H1 (cell line): ENCODE measurements around the gene DRD2. TPM values are rescaled to one million over a fixed set of nuclear protein-coding genes. Genes with fewer than 3 reads are reported as not detected.

Experiments
- CTCF ChIA-PET: fragments of 300-600 bp; sonication (Branson Sonifier 250); formaldehyde crosslinking; loops from one replicate; lab custom pipeline; 2021; ENCODE audit not compliant: partially characterized antibody; lab: Charles Lee
- POLR2A ChIA-PET: fragments of 300-600 bp; sonication (Branson Sonifier 250); formaldehyde crosslinking; loops from one replicate; lab custom pipeline; 2021; ENCODE audit warnings: inconsistent platforms; ENCODE audit not compliant: partially characterized antibody; lab: Charles Lee
- DNase-seq, 2 experiments: peaks; one replicate each; pipeline versions ENCODE4 v3.0.0 to v3.0.0-alpha.2; 2010 to 2022; ENCODE audit warnings: low spot score in 2 of 2, low read depth in 1 of 2, mixed read lengths in 1 of 2
- FAIRE-seq: peaks from 2 replicates; lab custom pipeline; 2011; peaks lifted over from hg19 to GRCh38; lab: Jason Lieb, UNC
- H2AFZ ChIP-seq: 2 replicates; pipeline ENCODE4 v1.8.1; 2012; ENCODE audit warnings: low read length, inconsistent platforms
- H2AK5ac ChIP-seq: 2 replicates; pipeline ENCODE4 v1.6.1; 2013; ENCODE audit warnings: low read depth, low read length
- H2BK120ac ChIP-seq: replicated peaks from 2 replicates; pipeline ENCODE3; 2013; ENCODE audit warnings: low read depth, low read length, inconsistent platforms
- H2BK12ac ChIP-seq: 2 replicates; pipeline ENCODE4 v1.6.1; 2013; ENCODE audit warnings: low read depth, low read length
- H2BK15ac ChIP-seq: 2 replicates; pipeline ENCODE4 v1.6.1; 2013; ENCODE audit warnings: low read length
- H2BK20ac ChIP-seq: 2 replicates; pipeline ENCODE4 v1.6.1; 2013; ENCODE audit warnings: low read length
- H2BK5ac ChIP-seq: 2 replicates; pipeline ENCODE4 v1.6.1; 2013; ENCODE audit warnings: low read depth, low read length
- H3K14ac ChIP-seq: 2 replicates; pipeline ENCODE4 v1.6.1; 2013; ENCODE audit warnings: inconsistent platforms; ENCODE audit not compliant: insufficient read length
- H3K18ac ChIP-seq: 2 replicates; pipeline ENCODE4 v1.6.1; 2013; ENCODE audit warnings: low read length; ENCODE audit errors: extremely low read depth
- H3K23ac ChIP-seq: 2 replicates; pipeline ENCODE4 v1.6.1; 2013; ENCODE audit warnings: inconsistent platforms; ENCODE audit not compliant: insufficient read length
- H3K23me2 ChIP-seq: 2 replicates; pipeline ENCODE4 v1.6.1; 2013; ENCODE audit warnings: low read depth, low read length
- H3K27ac ChIP-seq: 2 replicates; pipeline ENCODE4 v1.6.1; 2011; ENCODE audit warnings: low read depth, low read length, inconsistent platforms
- H3K27me3 ChIP-seq, 4 experiments: replicated peaks in 1 of 4; 1 replicate in 1 of 4; 2 replicates in 3 of 4; pipeline versions ENCODE4 v1.6.1 to v1.8.1; 2011 to 2013; ENCODE audit warnings: low read length in 3 of 4, mild to moderate bottlenecking in 3 of 4, inconsistent platforms in 2 of 4, mixed read lengths in 2 of 4, moderate library complexity in 1 of 4; ENCODE audit not compliant: control insufficient read depth in 3 of 4, insufficient read depth in 3 of 4; ENCODE audit errors: extremely low read depth in 1 of 4
- H3K36me3 ChIP-seq, 4 experiments: 2 replicates each; pipeline versions ENCODE4 v1.6.1 to v1.8.1; 2011 to 2013; ENCODE audit warnings: mild to moderate bottlenecking in 4 of 4, low read length in 3 of 4, moderate library complexity in 2 of 4, control low read depth in 1 of 4, inconsistent platforms in 1 of 4; ENCODE audit not compliant: insufficient read depth in 4 of 4, control insufficient read depth in 2 of 4
- H3K4ac ChIP-seq: replicated peaks from 2 replicates; pipeline ENCODE3; 2013; ENCODE audit warnings: low read length, low read depth, mixed read lengths, inconsistent platforms; ENCODE audit not compliant: insufficient read length
- H3K4me1 ChIP-seq, 4 experiments: replicated peaks in 1 of 4; 1 replicate in 1 of 4; 2 replicates in 3 of 4; pipeline versions ENCODE4 v1.6.1 to v1.8.1; 2011 to 2013; ENCODE audit warnings: low read length in 3 of 4, inconsistent platforms in 2 of 4, mixed read lengths in 1 of 4; ENCODE audit not compliant: insufficient read depth in 4 of 4, control insufficient read depth in 3 of 4
- H3K4me2 ChIP-seq, 2 experiments: 2 replicates each; pipeline versions ENCODE4 v1.6.1 to v1.8.1; 2011 to 2013; ENCODE audit warnings: low read depth in 2 of 2, low read length in 2 of 2, control low read depth in 1 of 2, inconsistent platforms in 1 of 2, mild to moderate bottlenecking in 1 of 2; ENCODE audit not compliant: insufficient read depth in 1 of 2
- H3K4me3 ChIP-seq, 4 experiments: fragments of 200-600, 300-600 bp in 1 of 4; sonication (generic), shearing (Covaris generic), sonication (Bioruptor Twin) in 1 of 4; 2 replicates each; pipeline versions ENCODE4 v1.5.1 to v1.8.1; 2011 to 2016; ENCODE audit warnings: low read length in 4 of 4, low read depth in 3 of 4, control low read depth in 2 of 4, inconsistent platforms in 2 of 4, mild to moderate bottlenecking in 2 of 4, mixed read lengths in 1 of 4, moderate library complexity in 1 of 4; ENCODE audit not compliant: insufficient read depth in 2 of 4; ENCODE audit errors: extremely low read depth in 1 of 4
- H3K56ac ChIP-seq: replicated peaks from 2 replicates; pipeline ENCODE3; 2013; ENCODE audit warnings: low read depth, mild to moderate bottlenecking, mixed read lengths, low read length, inconsistent platforms; ENCODE audit not compliant: insufficient read length
- H3K79me1 ChIP-seq: 2 replicates; pipeline ENCODE4 v1.6.1; 2013; ENCODE audit warnings: low read depth, low read length, control low read depth
- H3K79me2 ChIP-seq, 2 experiments: 2 replicates each; pipeline versions ENCODE4 v1.6.1 to v1.8.1; 2012 to 2013; ENCODE audit warnings: low read length in 2 of 2, mild to moderate bottlenecking in 2 of 2, inconsistent platforms in 1 of 2; ENCODE audit not compliant: insufficient read depth in 2 of 2, control insufficient read depth in 1 of 2
- H3K9ac ChIP-seq, 4 experiments: replicated peaks in 1 of 4; 1 replicate in 1 of 4; 2 replicates in 3 of 4; pipeline versions ENCODE4 v1.6.1 to v1.8.1; 2011 to 2013; ENCODE audit warnings: low read depth in 3 of 4, low read length in 3 of 4, control low read depth in 2 of 4, mild to moderate bottlenecking in 2 of 4, moderate library complexity in 2 of 4, inconsistent platforms in 1 of 4; ENCODE audit errors: extremely low read depth in 1 of 4
- H3K9me3 ChIP-seq, 2 experiments: 2 replicates each; pipeline versions ENCODE4 v1.6.1 to v1.8.1; 2012 to 2013; ENCODE audit warnings: mild to moderate bottlenecking in 2 of 2, moderate library complexity in 2 of 2, control low read depth in 1 of 2, inconsistent platforms in 1 of 2, low read depth in 1 of 2, low read length in 1 of 2, mixed read lengths in 1 of 2; ENCODE audit not compliant: insufficient read depth in 2 of 2
- H4K20me1 ChIP-seq, 2 experiments: replicated peaks in 1 of 2; 2 replicates each; pipeline versions ENCODE3 to v1.8.1; 2011 to 2013; ENCODE audit warnings: inconsistent platforms in 2 of 2, low read length in 2 of 2, mild to moderate bottlenecking in 1 of 2; ENCODE audit not compliant: insufficient read depth in 2 of 2, control insufficient read depth in 1 of 2
- H4K5ac ChIP-seq: 2 replicates; pipeline ENCODE4 v1.6.1; 2013; ENCODE audit warnings: low read length, low read depth, mixed read lengths, inconsistent platforms; ENCODE audit not compliant: insufficient read length
- H4K8ac ChIP-seq: 2 replicates; pipeline ENCODE4 v1.8.0; 2013; ENCODE audit warnings: mild to moderate bottlenecking, moderate library complexity, low read length, inconsistent platforms; ENCODE audit not compliant: insufficient read depth; ENCODE audit errors: extremely low read depth
- H4K91ac ChIP-seq: replicated peaks from 2 replicates; pipeline ENCODE3; 2013; ENCODE audit warnings: low read length, mixed read lengths, inconsistent platforms; ENCODE audit not compliant: insufficient read length
- BRCA1 ChIP-seq: IDR thresholded peaks from 2 replicates; pipeline ENCODE4 v1.6.1; 2012; ENCODE audit warnings: low read depth, low read length, improper control_type of control experiment
- CTBP2 ChIP-seq: IDR thresholded peaks from 2 replicates; pipeline ENCODE4 v1.7.0; 2011; ENCODE audit warnings: borderline replicate concordance, mild to moderate bottlenecking, moderate library complexity, mixed read lengths, low read length; ENCODE audit not compliant: insufficient read depth, insufficient read length
- EP300 ChIP-seq, 2 experiments: IDR thresholded peaks; 1 replicate in 1 of 2; 2 replicates in 1 of 2; pipeline ENCODE4 v1.6.1; 2011 to 2012; ENCODE audit warnings: low read depth in 2 of 2, low read length in 2 of 2, mild to moderate bottlenecking in 2 of 2, borderline replicate concordance in 1 of 2, inconsistent platforms in 1 of 2, moderate library complexity in 1 of 2
- GABPA ChIP-seq: IDR thresholded peaks from 2 replicates; pipeline ENCODE4 v1.6.1; 2011; ENCODE audit warnings: mild to moderate bottlenecking, low read length, moderate library complexity, borderline replicate concordance; ENCODE audit not compliant: insufficient read depth
- GTF2F1 ChIP-seq: IDR thresholded peaks from 2 replicates; pipeline ENCODE4 v1.6.1; 2012; ENCODE audit warnings: low read depth, low read length, improper control_type of control experiment, borderline replicate concordance
- RAD21 ChIP-seq, 2 experiments: IDR thresholded peaks in 1 of 2; conservative IDR thresholded peaks in 1 of 2; 2 replicates each; pipeline ENCODE4 v1.6.1; 2011; ENCODE audit warnings: low read depth in 2 of 2, low read length in 2 of 2, improper control_type of control experiment in 1 of 2, inconsistent platforms in 1 of 2, mild to moderate bottlenecking in 1 of 2, moderate library complexity in 1 of 2
- SAP30 ChIP-seq: fragments of 300-600 bp; sonication (generic); IDR thresholded peaks from 2 replicates; pipeline ENCODE4 v1.7.1; 2012; ENCODE audit warnings: low read length, moderate library complexity, mild to moderate bottlenecking, inconsistent platforms; ENCODE audit not compliant: insufficient read depth, insufficient replicate concordance
- SP1 ChIP-seq: IDR thresholded peaks from 2 replicates; pipeline ENCODE4 v1.6.1; 2011; ENCODE audit warnings: low read depth, low read length
- TAF7 ChIP-seq: optimal IDR thresholded peaks from 2 replicates; pipeline ENCODE3; 2011; ENCODE audit warnings: low read depth, mild to moderate bottlenecking, inconsistent platforms, low read length, moderate library complexity, borderline replicate concordance
- TCF12 ChIP-seq: IDR thresholded peaks from 2 replicates; pipeline ENCODE4 v1.6.1; 2011; ENCODE audit warnings: low read depth, mild to moderate bottlenecking, low read length
- ZNF274 ChIP-seq: IDR thresholded peaks from 2 replicates; pipeline ENCODE4 v1.7.0; 2012; ENCODE audit warnings: low read length, borderline replicate concordance; ENCODE audit errors: extremely low read depth
- WGBS, 2 experiments: shearing (Covaris generic) in 1 of 2; methylation state at CpG; one replicate each; pipeline versions ENCODE4 v1.1.6 to v1.1.7; 2013 to 2015; ENCODE audit warnings: low lambda C conversion rate in 2 of 2, mixed read lengths in 2 of 2, inconsistent platforms in 1 of 2, low coverage in 1 of 2, missing lambda C conversion rate in 1 of 2; ENCODE audit not compliant: insufficient replicate concordance in 2 of 2, insufficient coverage in 1 of 2, insufficient read length in 1 of 2; ENCODE audit errors: extremely low coverage in 1 of 2, missing lambda C conversion rate in 1 of 2; 5-methylcytosine and 5-hydroxymethylcytosine counted together
- polyA plus RNA-seq, 7 experiments: library from polyadenylated mRNA; depleted of rRNA in 3 of 7; stranded (reverse) in 5 of 7; unstranded in 2 of 7; fragments of >200 nt in 5 of 7; fragments of 200-250 nt in 2 of 7; gene quantifications; 1 replicate in 5 of 7; 2 replicates in 1 of 7; 4 replicates in 1 of 7; pipeline versions ENCODE4 v1.2.1 to v1.2.3, GENCODE V29; 2011 to 2013; ENCODE audit warnings: missing spikeins in 2 of 7, mixed read lengths in 2 of 7
- total RNA-seq: library from RNA; stranded (reverse); fragmentation: NEBNext Ultra II Directional; extraction: Animal tissue kit (Norgen Biotek cat#: 25700); gene quantifications from 2 replicates; pipeline ENCODE4 v1.2.1, GENCODE V29; 2021

DRD2 gene
- total and polyA plus RNA-seq, 2 of the 8 experiments (the other 6 are each of a cell fraction or from before 2014, with no cell fraction given) = 0.26 to 0.41 TPM

- FAIRE-seq = no peak
- Histone ChIP-seq H3K18ac (no peak overlapping the region), H3K9ac (no peak overlapping the region), H3K9me3 (no peaks in the 10 kb centered on the region), H3K27ac (no peak overlapping the region), H3K56ac (no peak overlapping the region), H2AFZ (no peak overlapping the region), H3K4me3 (no peak overlapping the region), H2AK5ac (no peak overlapping the region), H3K27me3 (no peaks in the 10 kb centered on the region; a peak in 1 of 7 replicates), H3K14ac (no peak overlapping the region), H4K91ac (no peak overlapping the region), H2BK12ac (no peak overlapping the region), H2BK120ac (no peak overlapping the region), H3K4me1 (peaks cover 1 to 4% (median 3%) of the 10 kb centered on the region in 4 experiments; a peak in 5 of 7 replicates), H3K4ac (no peak overlapping the region), H3K79me2 (no peaks in the 10 kb centered on the region), H3K36me3 (no peaks in the 10 kb centered on the region), H2BK5ac (no peak overlapping the region), H3K4me2 (no peak overlapping the region), H4K5ac (no peak overlapping the region), H3K23me2 (no peaks in the 10 kb centered on the region), H3K23ac (no peak overlapping the region), H4K20me1 (no peaks in the 10 kb centered on the region), H3K79me1 (no peaks in the 10 kb centered on the region), H2BK15ac (no peak overlapping the region), H2BK20ac (no peak overlapping the region), H4K8ac (no peak overlapping the region)
- ChIA-PET POLR2A (no interaction called here), CTCF (interaction anchor here (1.2 to 1.4 kb wide), 2 partner anchors 103 to 336 kb away, joined by 3 read pairs; no protein-coding TSS in a partner anchor)
- DNase-seq = no peak
- 83% methylated on average over 3 of the region's 3 CpGs; no CpG with 5 or more reads in 1 of the 2 experiments for WGBS, 2 experiments
- TF ChIP-seq CTBP2 (no peak), ZNF274 (no peak), BRCA1 (no peak), TAF7 (no peak), EP300 (IDR thresholded peaks at IDR 0.05; ENCODE audit: borderline replicate concordance in 1 of 2, low read depth in 2 of 2, low read length in 2 of 2) (no peak), GTF2F1 (no peak), SAP30 (no peak), GABPA (no peak), TCF12 (no peak), RAD21 (IDR thresholded peaks at IDR 0.05 in 1 of 2, conservative IDR thresholded peaks at IDR 0.05 in 1 of 2; ENCODE audit: low read depth in 2 of 2, low read length in 2 of 2) (no peak), SP1 (no peak)
These were observed 82.8 kb downstream of the DRD2 start for GRCh38 chr11:113392236-113392921.
